Fibroblast of skin of right quadriceps (primary cell): ENCODE measurements around the gene EPHA8.

Source experiments
- DNase-seq: peaks from one replicate; pipeline ENCODE4 v3.0.0-alpha.2; 2013

EPHA8 gene

GRCh38 chr1:22537441-22538139 is 25.7 kb upstream of the EPHA8 start:
- DNase-seq = no peak

- DNase-seq = no peak
These were observed 23.7 kb upstream of the EPHA8 start for GRCh38 chr1:22539510-22540118.

- DNase-seq = peak; percentile 9
These were observed 23.0 kb upstream of the EPHA8 start for GRCh38 chr1:22540337-22540736.

- DNase-seq = no peak
These were observed 20.4 kb upstream of the EPHA8 start for GRCh38 chr1:22542886-22543285.

- DNase-seq = no peak
These were observed 19.6 kb upstream of the EPHA8 start for GRCh38 chr1:22543679-22544078.

GRCh38 chr1:22544606-22545005 is 18.7 kb upstream of the EPHA8 start:
- DNase-seq = no peak

GRCh38 chr1:22545141-22545540 is 18.1 kb upstream of the EPHA8 start:
- no peak for DNase-seq

- no peak for DNase-seq
These were observed 16.0 kb upstream of the EPHA8 start for GRCh38 chr1:22547186-22547817.

- no peak for DNase-seq
These were observed 15.3 kb upstream of the EPHA8 start for GRCh38 chr1:22547818-22548462.

- no peak for DNase-seq
These were observed 13.3 kb upstream of the EPHA8 start for GRCh38 chr1:22550021-22550420.

- no peak for DNase-seq
These were observed 11.7 kb upstream of the EPHA8 start for GRCh38 chr1:22551591-22551990.

GRCh38 chr1:22552021-22552420 is 11.3 kb upstream of the EPHA8 start:
- no peak for DNase-seq

GRCh38 chr1:22553104-22553880 is 10.0 kb upstream of the EPHA8 start:
- DNase-seq = no peak

GRCh38 chr1:22553991-22554522 is 9.2 kb upstream of the EPHA8 start:
- DNase-seq = no peak

- DNase-seq = no peak
These were observed 8.0 kb upstream of the EPHA8 start for GRCh38 chr1:22555371-22555656.

GRCh38 chr1:22556391-22557104 is 6.7 kb upstream of the EPHA8 start:
- no peak for DNase-seq

GRCh38 chr1:22557341-22557950 is 5.8 kb upstream of the EPHA8 start:
- peak; percentile 19 for DNase-seq

GRCh38 chr1:22563671-22564602 is 648 bp downstream of the EPHA8 start:
- no peak for DNase-seq

GRCh38 chr1:22566161-22566560 is 2.9 kb downstream of the EPHA8 start:
- no peak for DNase-seq

GRCh38 chr1:22567197-22567596 is 3.9 kb downstream of the EPHA8 start:
- DNase-seq = no peak

GRCh38 chr1:22567994-22568393 is 4.7 kb downstream of the EPHA8 start:
- DNase-seq = no peak
